Progenitor cell of endocrine pancreas (in vitro differentiated cells): ENCODE measurements around the gene TMEM120B. TPM values are rescaled to one million over a fixed set of nuclear protein-coding genes. Genes with fewer than 3 reads are reported as not detected.

Experiments
- DNase-seq: peaks from one replicate; pipeline ENCODE4 v3.0.0; 2021; ENCODE audit warnings: low spot score; ENCODE audit not compliant: unreplicated experiment
- H3K27ac Mint-ChIP-seq: 2 replicates; pipeline ENCODE4 v1.8.0; 2021; ENCODE audit warnings: mild to moderate bottlenecking, moderate library complexity, mixed read lengths
- H3K27me3 Mint-ChIP-seq: 2 replicates; pipeline ENCODE4 v1.8.0; 2021; ENCODE audit warnings: mixed read lengths
- H3K36me3 Mint-ChIP-seq: 2 replicates; pipeline ENCODE4 v1.8.0; 2022; ENCODE audit warnings: mixed read lengths; ENCODE audit not compliant: insufficient read depth
- H3K4me1 Mint-ChIP-seq: 2 replicates; pipeline ENCODE4 v1.8.0; 2021; ENCODE audit warnings: low read depth, mixed read lengths
- H3K4me3 Mint-ChIP-seq: 2 replicates; pipeline ENCODE4 v1.8.0; 2021; ENCODE audit warnings: low read depth, mild to moderate bottlenecking, moderate library complexity, mixed read lengths
- H3K9me3 Mint-ChIP-seq: 2 replicates; pipeline ENCODE4 v1.8.0; 2021; ENCODE audit warnings: low read depth, mixed read lengths
- total RNA-seq: library from RNA; stranded (reverse); gene quantifications from 2 replicates; pipeline ENCODE4 v1.2.1, GENCODE V29; 2021
- TF ChIP-seq, protein P1 (sequence below): fragments of 200-600 bp; sonication (generic); IDR thresholded peaks from one replicate; pipeline ENCODE4 v1.5.0; 2021; ENCODE audit warnings: antibody characterized with exemption, mild to moderate bottlenecking; ENCODE audit not compliant: unreplicated experiment

The TMEM120B gene
- total RNA-seq, 1 donor from 2014 or later = 16.1 TPM

DNA sequence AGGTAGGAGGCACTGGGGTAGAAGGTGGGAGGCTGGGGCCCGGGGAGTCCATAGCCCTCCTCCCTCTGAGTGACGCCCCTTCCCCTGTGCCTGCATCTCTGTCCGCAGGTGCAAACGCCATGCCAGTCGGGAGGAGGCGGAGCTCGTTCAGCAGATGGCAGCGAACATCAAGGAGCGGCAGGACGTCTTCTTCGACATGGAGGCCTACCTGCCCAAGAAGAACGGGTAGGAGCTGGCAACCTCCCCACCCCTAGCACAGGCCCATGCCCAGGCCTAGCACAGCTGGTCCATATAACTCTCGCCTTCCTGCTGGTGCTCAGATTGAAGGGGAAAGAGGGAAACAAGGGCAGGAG is 35.6 kb downstream of the TMEM120B start:
- no peak overlapping the region for H3K4me3 Mint-ChIP-seq
- peaks cover 4% of the 10 kb centered on the region for H3K36me3 Mint-ChIP-seq
- TF ChIP-seq, protein P1, sequence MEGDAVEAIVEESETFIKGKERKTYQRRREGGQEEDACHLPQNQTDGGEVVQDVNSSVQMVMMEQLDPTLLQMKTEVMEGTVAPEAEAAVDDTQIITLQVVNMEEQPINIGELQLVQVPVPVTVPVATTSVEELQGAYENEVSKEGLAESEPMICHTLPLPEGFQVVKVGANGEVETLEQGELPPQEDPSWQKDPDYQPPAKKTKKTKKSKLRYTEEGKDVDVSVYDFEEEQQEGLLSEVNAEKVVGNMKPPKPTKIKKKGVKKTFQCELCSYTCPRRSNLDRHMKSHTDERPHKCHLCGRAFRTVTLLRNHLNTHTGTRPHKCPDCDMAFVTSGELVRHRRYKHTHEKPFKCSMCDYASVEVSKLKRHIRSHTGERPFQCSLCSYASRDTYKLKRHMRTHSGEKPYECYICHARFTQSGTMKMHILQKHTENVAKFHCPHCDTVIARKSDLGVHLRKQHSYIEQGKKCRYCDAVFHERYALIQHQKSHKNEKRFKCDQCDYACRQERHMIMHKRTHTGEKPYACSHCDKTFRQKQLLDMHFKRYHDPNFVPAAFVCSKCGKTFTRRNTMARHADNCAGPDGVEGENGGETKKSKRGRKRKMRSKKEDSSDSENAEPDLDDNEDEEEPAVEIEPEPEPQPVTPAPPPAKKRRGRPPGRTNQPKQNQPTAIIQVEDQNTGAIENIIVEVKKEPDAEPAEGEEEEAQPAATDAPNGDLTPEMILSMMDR = no peak
- no peak for DNase-seq
- H3K4me1 Mint-ChIP-seq = peaks cover 10% of the 10 kb centered on the region
- no peaks in the 10 kb centered on the region for H3K9me3 Mint-ChIP-seq
- H3K27me3 Mint-ChIP-seq = no peaks in the 10 kb centered on the region
- peak overlapping the region; percentile 88 for H3K27ac Mint-ChIP-seq

DNA sequence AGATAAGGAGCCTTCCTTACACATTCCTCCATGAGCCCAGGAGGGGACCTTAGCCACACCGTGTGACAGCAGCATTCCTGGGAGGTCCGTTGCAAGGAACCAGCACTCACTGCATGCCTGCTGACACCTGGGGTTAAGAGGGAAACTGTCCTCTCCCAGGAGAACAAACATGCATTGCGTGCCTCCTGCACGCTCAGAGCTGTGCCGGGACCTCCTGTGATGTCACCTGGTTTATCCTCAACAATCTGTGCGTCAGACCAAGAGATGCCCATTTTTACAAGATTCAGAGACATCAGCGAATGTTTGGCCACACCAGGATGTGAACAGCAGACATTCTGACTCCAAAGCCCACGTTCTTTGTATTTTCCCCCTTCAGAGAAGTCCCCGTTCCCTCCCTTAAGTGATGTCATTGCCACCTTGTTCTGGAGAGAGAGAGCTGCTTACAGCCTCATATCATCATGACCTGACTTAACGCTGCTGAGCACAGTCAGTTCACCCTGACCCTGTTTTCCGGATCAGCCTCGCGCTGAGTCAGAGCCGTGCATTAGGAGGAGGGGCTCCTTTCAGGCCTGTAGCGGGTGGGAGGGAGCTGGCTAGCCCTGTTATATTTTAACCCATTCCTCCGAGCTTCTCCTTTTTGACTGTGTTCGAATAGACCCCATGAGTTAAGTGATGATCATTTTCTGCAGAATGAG is 36.2 kb downstream of the TMEM120B start:
- Mint-ChIP-seq H3K36me3 (peaks cover 4% of the 10 kb centered on the region), H3K9me3 (no peaks in the 10 kb centered on the region), H3K4me1 (peaks cover 10% of the 10 kb centered on the region), H3K27ac (peak overlapping the region; percentile 88), H3K27me3 (no peaks in the 10 kb centered on the region), H3K4me3 (no peak overlapping the region)
- TF ChIP-seq, protein P1 = no peak
- DNase-seq = peak; percentile 17

DNA sequence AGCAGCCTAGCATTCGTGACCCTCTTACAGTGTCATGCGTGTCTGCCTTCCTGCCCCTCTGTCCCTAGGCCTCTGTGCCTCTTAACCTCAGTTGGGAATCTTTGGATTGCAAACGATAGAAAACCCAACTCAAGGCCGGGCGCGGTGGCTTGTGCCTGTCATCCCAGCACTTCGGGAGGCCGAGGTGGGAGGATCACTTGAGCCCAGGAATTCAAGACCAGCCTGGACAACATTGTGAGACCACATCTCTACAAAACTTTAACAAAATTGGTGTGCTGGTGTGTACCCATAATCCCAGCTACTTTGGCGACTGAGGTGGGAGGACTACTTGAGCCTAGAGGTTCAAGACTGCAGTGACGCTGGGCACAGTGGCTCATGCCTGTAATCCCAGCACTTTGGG is 36.7 kb downstream of the TMEM120B start:
- TF ChIP-seq, protein P1 = no peak
- Mint-ChIP-seq H3K9me3 (no peaks in the 10 kb centered on the region), H3K27me3 (no peaks in the 10 kb centered on the region), H3K36me3 (peaks cover 4% of the 10 kb centered on the region), H3K4me1 (peaks cover 10% of the 10 kb centered on the region), H3K27ac (no peak overlapping the region), H3K4me3 (no peak overlapping the region)
- DNase-seq = no peak

DNA sequence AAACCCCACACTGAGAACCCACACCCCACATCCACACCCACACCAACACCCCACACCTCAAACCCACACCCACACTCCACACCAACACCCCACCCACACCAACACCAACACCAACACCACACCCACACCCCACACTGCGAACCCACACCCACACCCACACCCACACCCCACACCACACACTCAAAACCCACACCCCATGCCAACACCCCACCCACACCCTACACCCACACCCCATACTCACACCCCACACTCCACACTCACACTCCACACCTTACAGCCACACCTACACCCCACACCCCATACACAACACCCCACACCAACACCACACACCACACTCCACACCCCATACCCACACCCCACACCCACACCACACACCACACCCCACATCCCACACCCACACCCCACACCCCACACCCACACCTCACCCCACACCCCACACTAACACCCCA is 38.0 kb downstream of the TMEM120B start:
- peaks cover 5% of the 10 kb centered on the region for H3K36me3 Mint-ChIP-seq
- peaks cover 10% of the 10 kb centered on the region for H3K4me1 Mint-ChIP-seq
- H3K27ac Mint-ChIP-seq = no peak overlapping the region
- no peak overlapping the region for H3K4me3 Mint-ChIP-seq
- no peak for DNase-seq
- H3K27me3 Mint-ChIP-seq = no peaks in the 10 kb centered on the region
- TF ChIP-seq, protein P1 = no peak
- H3K9me3 Mint-ChIP-seq = no peaks in the 10 kb centered on the region

DNA sequence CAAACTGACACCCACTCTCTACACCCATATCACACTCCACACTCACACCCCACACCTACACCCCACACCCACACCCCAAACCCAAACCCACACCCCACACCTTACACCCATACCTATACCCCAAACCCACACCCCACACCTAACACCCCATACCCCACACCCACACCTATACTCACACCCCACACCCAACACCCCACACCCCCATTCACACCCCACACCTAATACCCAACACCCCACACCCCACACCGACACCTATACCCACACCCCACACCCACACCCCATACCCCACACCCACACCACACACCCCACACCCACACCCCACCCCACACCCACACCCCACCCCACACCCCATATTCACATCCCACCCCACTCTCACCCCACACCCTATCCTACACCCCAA is 38.5 kb downstream of the TMEM120B start:
- Mint-ChIP-seq H3K27me3 (no peaks in the 10 kb centered on the region), H3K27ac (no peak overlapping the region)

More for the DNA sequence above, 38.5 kb downstream of the TMEM120B start:
- TF ChIP-seq, protein P1 = no peak
- H3K9me3 Mint-ChIP-seq = no peaks in the 10 kb centered on the region
- H3K4me1 Mint-ChIP-seq = peaks cover 10% of the 10 kb centered on the region
- H3K36me3 Mint-ChIP-seq = peaks cover 5% of the 10 kb centered on the region
- no peak for DNase-seq
- H3K4me3 Mint-ChIP-seq = no peak overlapping the region
